OCI-LY1 (cell line): ENCODE measurements around the gene PIGT.

ENCODE experiments used
- H2AFZ ChIP-seq: fragments of 200-600 bp; sonication (generic), shearing (Covaris generic); 2 replicates; pipeline ENCODE4 v1.6.0; 2014; ENCODE audit warnings: antibody characterized with exemption, mild to moderate bottlenecking, low read length
- H3F3A ChIP-seq: fragments of 200-600 bp; sonication (generic), shearing (Covaris generic); 2 replicates; pipeline ENCODE4 v1.6.0; 2014; ENCODE audit warnings: mild to moderate bottlenecking, antibody characterized with exemption, low read length, moderate library complexity; ENCODE audit not compliant: insufficient read depth
- H3K27ac ChIP-seq: fragments of 200-600 bp; sonication (generic); 2 replicates; pipeline ENCODE4 v1.5.1; 2014; ENCODE audit warnings: low read length, mixed run types, mild to moderate bottlenecking, low read depth; ENCODE audit not compliant: poor library complexity, severe bottlenecking
- H3K27me3 ChIP-seq: fragments of 200-600 bp; sonication (generic); 2 replicates; pipeline ENCODE4 v1.6.0; 2014; ENCODE audit warnings: antibody characterized with exemption, mild to moderate bottlenecking, low read length, moderate library complexity; ENCODE audit not compliant: insufficient read depth
- H3K36me3 ChIP-seq: fragments of 200-600 bp; sonication (generic); 2 replicates; pipeline ENCODE4 v1.6.1; 2014; ENCODE audit warnings: mild to moderate bottlenecking, antibody characterized with exemption, low read length, moderate library complexity, mixed read lengths; ENCODE audit not compliant: insufficient read depth
- H3K4me1 ChIP-seq: fragments of 200-600 bp; sonication (generic); 2 replicates; pipeline ENCODE4 v1.5.1; 2014; ENCODE audit warnings: mild to moderate bottlenecking, low read length, moderate library complexity; ENCODE audit not compliant: insufficient read depth, severe bottlenecking
- H3K4me2 ChIP-seq: fragments of 200-600 bp; sonication (generic), shearing (Covaris generic); 2 replicates; pipeline ENCODE4 v1.6.1; 2014; ENCODE audit warnings: low read length
- H3K4me3 ChIP-seq: fragments of 200-600 bp; sonication (generic); 2 replicates; pipeline ENCODE4 v1.5.1; 2014; ENCODE audit warnings: low read length, low read depth, mild to moderate bottlenecking, mixed read lengths; ENCODE audit not compliant: poor library complexity, severe bottlenecking
- H3K79me2 ChIP-seq: fragments of 200-600 bp; shearing (Covaris generic); 2 replicates; pipeline ENCODE4 v1.6.1; 2016; ENCODE audit warnings: mixed run types, low read length, mixed read lengths; ENCODE audit not compliant: insufficient read depth
- H3K9ac ChIP-seq: fragments of 200-600 bp; sonication (generic), shearing (Covaris generic); 2 replicates; pipeline ENCODE4 v1.6.1; 2014; ENCODE audit warnings: mild to moderate bottlenecking, low read length, mixed read lengths
- H3K9me2 ChIP-seq: fragments of 200-600 bp; sonication (generic), shearing (Covaris generic); 2 replicates; pipeline ENCODE4 v1.6.1; 2014; ENCODE audit warnings: low read depth, mild to moderate bottlenecking, low read length, mixed read lengths
- H3K9me3 ChIP-seq: fragments of 200-600 bp; shearing (Covaris generic); 2 replicates; pipeline ENCODE4 v1.6.1; 2014; ENCODE audit warnings: low read length, mixed read lengths
- H4K20me1 ChIP-seq: fragments of 200-600 bp; sonication (generic), shearing (Covaris generic); 2 replicates; pipeline ENCODE4 v1.6.0; 2016; ENCODE audit warnings: mild to moderate bottlenecking, low read length; ENCODE audit not compliant: insufficient read depth
- EZH2 ChIP-seq: fragments of 200-600 bp; sonication (generic), shearing (Covaris generic); IDR thresholded peaks from 2 replicates; pipeline ENCODE4 v1.8.0; 2017; ENCODE audit warnings: borderline replicate concordance, mixed run types, mild to moderate bottlenecking, antibody characterized with exemption, low read length, moderate library complexity, mixed read lengths
- TF ChIP-seq, protein P1 (sequence below): fragments of 200-600 bp; sonication (generic), shearing (Covaris generic); IDR thresholded peaks from 2 replicates; pipeline ENCODE4 v1.5.1; 2017; ENCODE audit warnings: mild to moderate bottlenecking, antibody characterized with exemption, low read length, moderate library complexity, mixed read lengths

Gene PIGT

DNA sequence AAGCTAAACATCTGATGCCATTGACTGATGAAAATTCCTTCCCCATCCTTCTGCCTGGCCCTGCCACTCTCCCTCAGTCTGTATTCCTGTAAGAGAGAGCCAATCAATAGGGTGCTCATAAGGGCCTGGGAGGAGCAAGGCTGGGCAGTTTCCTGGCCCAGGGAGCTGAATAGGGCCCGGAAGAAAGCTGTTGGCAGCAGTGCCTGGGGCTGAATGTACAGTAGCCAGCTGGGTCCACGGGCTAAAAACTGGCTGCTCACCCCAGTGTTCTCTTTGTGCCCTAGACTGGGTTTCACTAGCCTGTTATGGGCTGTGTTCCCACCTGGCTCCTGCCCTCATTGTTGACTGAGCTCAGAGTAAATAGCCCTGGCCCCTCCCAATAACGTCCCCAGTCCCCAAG, 51.9 kb downstream of the PIGT start:
- no peak for TF ChIP-seq EZH2
- TF ChIP-seq, protein P1, sequence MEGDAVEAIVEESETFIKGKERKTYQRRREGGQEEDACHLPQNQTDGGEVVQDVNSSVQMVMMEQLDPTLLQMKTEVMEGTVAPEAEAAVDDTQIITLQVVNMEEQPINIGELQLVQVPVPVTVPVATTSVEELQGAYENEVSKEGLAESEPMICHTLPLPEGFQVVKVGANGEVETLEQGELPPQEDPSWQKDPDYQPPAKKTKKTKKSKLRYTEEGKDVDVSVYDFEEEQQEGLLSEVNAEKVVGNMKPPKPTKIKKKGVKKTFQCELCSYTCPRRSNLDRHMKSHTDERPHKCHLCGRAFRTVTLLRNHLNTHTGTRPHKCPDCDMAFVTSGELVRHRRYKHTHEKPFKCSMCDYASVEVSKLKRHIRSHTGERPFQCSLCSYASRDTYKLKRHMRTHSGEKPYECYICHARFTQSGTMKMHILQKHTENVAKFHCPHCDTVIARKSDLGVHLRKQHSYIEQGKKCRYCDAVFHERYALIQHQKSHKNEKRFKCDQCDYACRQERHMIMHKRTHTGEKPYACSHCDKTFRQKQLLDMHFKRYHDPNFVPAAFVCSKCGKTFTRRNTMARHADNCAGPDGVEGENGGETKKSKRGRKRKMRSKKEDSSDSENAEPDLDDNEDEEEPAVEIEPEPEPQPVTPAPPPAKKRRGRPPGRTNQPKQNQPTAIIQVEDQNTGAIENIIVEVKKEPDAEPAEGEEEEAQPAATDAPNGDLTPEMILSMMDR, result no peak
- H3K4me3 ChIP-seq, result no peak overlapping the region
- H4K20me1 ChIP-seq, result no peaks in the 10 kb centered on the region
- H3K27ac ChIP-seq, result no peak overlapping the region
- no peak overlapping the region for H2AFZ ChIP-seq
- H3K9me3 ChIP-seq, result no peaks in the 10 kb centered on the region
- no peaks in the 10 kb centered on the region for H3K9me2 ChIP-seq
- H3K9ac ChIP-seq, result no peak overlapping the region
- no peaks in the 10 kb centered on the region for H3K27me3 ChIP-seq
- H3K4me1 ChIP-seq, result no peaks in the 10 kb centered on the region
- no peak overlapping the region for H3K4me2 ChIP-seq
- no peaks in the 10 kb centered on the region for H3K79me2 ChIP-seq
- no peaks in the 10 kb centered on the region for H3F3A ChIP-seq
- no peaks in the 10 kb centered on the region for H3K36me3 ChIP-seq

- no peaks in the 10 kb centered on the region for H3K36me3 ChIP-seq
- no peaks in the 10 kb centered on the region for H3K9me3 ChIP-seq
- H4K20me1 ChIP-seq, result no peaks in the 10 kb centered on the region
- TF ChIP-seq, protein P1, result no peak
- no peak for TF ChIP-seq EZH2
- no peaks in the 10 kb centered on the region for H3K27me3 ChIP-seq
- H3K79me2 ChIP-seq, result no peaks in the 10 kb centered on the region
- no peak within 1 kb of the TSS for H3K4me2 ChIP-seq
- no peaks in the 10 kb centered on the region for H3F3A ChIP-seq
- no peak within 1 kb of the TSS for H3K4me3 ChIP-seq
- no peaks in the 10 kb centered on the region for H3K4me1 ChIP-seq
- H3K27ac ChIP-seq, result no peak within 1 kb of the TSS
- H2AFZ ChIP-seq, result no peak within 1 kb of the TSS
- no peak within 1 kb of the TSS for H3K9ac ChIP-seq
- H3K9me2 ChIP-seq, result no peaks in the 10 kb centered on the region
Measured at GRCh38 chr20:45469336-45470261, 53.7 kb downstream of the PIGT start, which contains the start of gene WFDC2. WFDC2 (plus strand) TSS chr20:45469753; CDS start chr20:45469782, 29 bp downstream.

DNA sequence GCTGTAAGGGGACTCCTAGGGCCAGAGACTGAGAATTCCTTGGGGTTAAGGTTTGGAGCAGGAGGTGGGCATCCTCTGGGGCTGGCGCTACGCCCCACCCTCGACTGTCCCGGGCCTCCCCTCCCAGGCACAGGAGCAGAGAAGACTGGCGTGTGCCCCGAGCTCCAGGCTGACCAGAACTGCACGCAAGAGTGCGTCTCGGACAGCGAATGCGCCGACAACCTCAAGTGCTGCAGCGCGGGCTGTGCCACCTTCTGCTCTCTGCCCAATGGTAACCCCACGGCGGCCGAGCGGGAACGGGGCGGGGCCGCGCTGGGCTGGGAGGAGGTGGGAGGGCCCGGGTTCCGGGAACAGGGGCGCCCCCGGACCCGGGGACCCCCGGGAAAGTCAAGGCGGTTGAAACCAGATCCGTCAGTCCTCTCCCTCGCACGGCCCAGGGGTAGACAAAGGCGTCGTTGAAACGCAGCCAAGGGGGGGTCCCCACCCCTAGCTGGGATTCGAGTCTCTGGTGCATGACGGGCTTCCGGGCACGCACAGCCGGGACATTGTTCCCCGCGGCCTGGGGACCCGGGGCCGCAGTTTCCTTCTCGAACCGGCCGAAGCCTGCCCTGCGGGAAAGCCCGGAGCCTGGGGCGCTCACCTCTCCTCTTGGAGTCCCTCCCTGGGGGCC, 54.5 kb downstream of the PIGT start:
- Histone ChIP-seq H3K9me3 (no peaks in the 10 kb centered on the region), H3K27me3 (no peaks in the 10 kb centered on the region), H3K4me2 (no peak overlapping the region), H4K20me1 (no peaks in the 10 kb centered on the region), H3F3A (no peaks in the 10 kb centered on the region), H3K79me2 (no peaks in the 10 kb centered on the region), H3K9me2 (no peaks in the 10 kb centered on the region), H3K9ac (no peak overlapping the region), H3K4me3 (no peak overlapping the region), H2AFZ (no peak overlapping the region), H3K4me1 (no peaks in the 10 kb centered on the region), H3K36me3 (no peaks in the 10 kb centered on the region), H3K27ac (no peak overlapping the region)
- TF ChIP-seq EZH2, result no peak
- TF ChIP-seq, protein P1, result no peak
